GM23248 (cell line): ENCODE results near the gene MED10.

Source experiments
- EZH2 ChIP-seq: fragments of 200-600 bp; sonication (generic); IDR thresholded peaks from 2 replicates; pipeline ENCODE4 v1.6.1; 2018; ENCODE audit warnings: antibody characterized with exemption, mild to moderate bottlenecking; ENCODE audit not compliant: insufficient read depth, poor library complexity, severe bottlenecking
- EZH2phosphoT487 ChIP-seq: fragments of 200-600 bp; sonication (generic); IDR thresholded peaks from 2 replicates; pipeline ENCODE4 v1.6.1; 2018; ENCODE audit warnings: antibody characterized with exemption, moderate library complexity, mild to moderate bottlenecking, low read depth; ENCODE audit not compliant: insufficient read depth

GRCh38 chr5:6355294-6355693 lies 23.1 kb downstream of the MED10 start:
- no peak for TF ChIP-seq EZH2
- TF ChIP-seq EZH2phosphoT487: no peak
